Choroid plexus epithelial cell (primary cell): ENCODE results near the gene ZNF282.

Source experiments
- DNase-seq: peaks from one replicate; pipeline ENCODE4 v3.0.0-alpha.2; 2010; ENCODE audit warnings: low read depth
- H3K4me3 ChIP-seq: 2 replicates; pipeline ENCODE4 v1.5.1; 2011; ENCODE audit warnings: low read depth, mild to moderate bottlenecking, control low read depth, low read length, moderate library complexity
- TF ChIP-seq, protein P1 (sequence below): conservative IDR thresholded peaks from 2 replicates; pipeline ENCODE4 v1.5.1; 2011; ENCODE audit warnings: low read depth, mild to moderate bottlenecking, control low read depth, inconsistent platforms, low read length, moderate library complexity

ZNF282 gene

DNA sequence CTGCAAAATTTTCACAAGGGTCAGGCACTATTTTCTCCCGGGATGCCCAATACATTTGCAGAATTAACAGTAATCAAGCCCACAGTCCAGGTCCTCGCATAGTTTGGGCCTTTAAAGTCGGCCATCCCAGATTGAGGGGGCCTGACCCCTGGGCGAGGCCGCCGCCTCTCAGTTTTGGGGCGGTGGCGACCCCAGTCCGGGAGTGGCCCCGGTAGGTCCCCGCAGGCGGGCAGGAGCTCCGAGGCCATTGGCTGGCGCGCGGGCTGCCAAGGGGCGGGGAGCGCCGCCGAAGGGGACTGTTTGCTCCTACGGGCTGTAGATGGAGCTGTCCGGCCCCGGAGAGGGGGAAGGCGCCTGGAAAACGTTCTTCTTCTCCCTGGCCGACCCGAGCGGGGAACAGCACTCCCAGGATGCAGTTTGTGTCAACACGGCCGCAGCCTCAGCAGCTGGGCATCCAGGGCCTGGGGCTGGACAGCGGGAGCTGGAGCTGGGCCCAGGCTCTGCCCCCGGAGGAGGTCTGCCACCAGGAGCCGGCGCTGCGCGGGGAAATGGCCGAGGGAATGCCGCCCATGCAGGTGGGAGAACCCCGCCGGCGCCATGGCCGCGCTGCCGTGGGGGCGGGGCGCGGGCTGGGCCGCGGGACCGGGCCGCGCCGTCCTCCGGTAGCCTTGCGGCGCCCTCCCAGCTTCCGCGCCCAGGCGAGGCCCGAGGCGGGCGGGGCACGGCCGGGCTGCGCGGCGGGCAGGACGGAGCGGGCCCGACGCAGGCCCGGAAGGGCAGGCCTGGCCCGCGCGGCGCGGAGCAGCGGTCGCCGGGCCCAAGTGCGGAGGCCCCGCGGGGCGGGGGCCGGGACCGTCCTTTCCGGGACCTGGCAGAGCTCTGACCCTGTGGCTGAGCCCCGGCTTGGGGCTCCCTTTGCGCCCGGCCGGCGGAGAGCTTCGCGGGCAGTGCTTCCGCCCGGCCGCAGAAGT lies at the start of gene ZNF282:
TSS of gene ZNF282 (plus strand) at position 367 of the 971 bp plus-strand sequence. CDS start at position 411, 44 bp downstream.
- peak; percentile 92 for DNase-seq
- TF ChIP-seq, protein P1, sequence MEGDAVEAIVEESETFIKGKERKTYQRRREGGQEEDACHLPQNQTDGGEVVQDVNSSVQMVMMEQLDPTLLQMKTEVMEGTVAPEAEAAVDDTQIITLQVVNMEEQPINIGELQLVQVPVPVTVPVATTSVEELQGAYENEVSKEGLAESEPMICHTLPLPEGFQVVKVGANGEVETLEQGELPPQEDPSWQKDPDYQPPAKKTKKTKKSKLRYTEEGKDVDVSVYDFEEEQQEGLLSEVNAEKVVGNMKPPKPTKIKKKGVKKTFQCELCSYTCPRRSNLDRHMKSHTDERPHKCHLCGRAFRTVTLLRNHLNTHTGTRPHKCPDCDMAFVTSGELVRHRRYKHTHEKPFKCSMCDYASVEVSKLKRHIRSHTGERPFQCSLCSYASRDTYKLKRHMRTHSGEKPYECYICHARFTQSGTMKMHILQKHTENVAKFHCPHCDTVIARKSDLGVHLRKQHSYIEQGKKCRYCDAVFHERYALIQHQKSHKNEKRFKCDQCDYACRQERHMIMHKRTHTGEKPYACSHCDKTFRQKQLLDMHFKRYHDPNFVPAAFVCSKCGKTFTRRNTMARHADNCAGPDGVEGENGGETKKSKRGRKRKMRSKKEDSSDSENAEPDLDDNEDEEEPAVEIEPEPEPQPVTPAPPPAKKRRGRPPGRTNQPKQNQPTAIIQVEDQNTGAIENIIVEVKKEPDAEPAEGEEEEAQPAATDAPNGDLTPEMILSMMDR: peak; percentile 77
- peak within 1 kb of the TSS; percentile 94 for H3K4me3 ChIP-seq

DNA sequence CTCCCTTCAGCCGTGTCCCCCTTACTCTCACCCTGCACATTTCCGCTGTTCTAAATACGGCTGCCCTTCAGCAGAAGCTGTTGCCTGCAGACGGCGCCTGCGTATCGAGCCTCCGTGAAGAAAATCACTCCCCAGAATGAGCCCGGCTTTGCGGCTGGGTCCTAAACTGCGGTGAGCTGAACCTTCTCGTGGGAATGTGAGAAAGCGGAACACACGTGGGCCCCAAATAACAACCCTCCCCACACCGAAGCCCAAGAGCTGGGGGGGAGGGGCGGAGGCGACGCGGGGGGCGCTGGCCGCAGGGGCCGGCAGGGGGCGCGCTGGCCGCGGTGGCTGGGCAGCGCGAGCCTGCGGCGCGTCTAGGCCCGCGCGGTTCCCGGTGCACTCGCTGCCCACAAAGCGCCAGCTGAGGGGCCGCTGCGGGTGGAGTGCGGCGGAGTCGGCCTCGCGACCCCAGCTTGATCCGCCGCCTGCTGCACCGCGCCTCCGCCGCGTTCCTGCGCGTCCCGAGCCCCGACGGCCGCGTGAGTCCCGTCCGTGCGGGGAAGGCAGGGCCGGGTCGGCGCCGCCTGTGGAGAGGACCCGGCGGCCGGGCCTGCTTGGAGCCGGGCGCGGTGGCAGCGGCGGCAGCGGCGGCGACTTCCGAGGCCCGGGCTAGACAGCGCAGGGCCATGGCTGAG lies 48.1 kb upstream of the ZNF282 start, which contains the start of gene ZNF398:
TSS of gene ZNF398 (plus strand) at position 382 of the 680 bp plus-strand sequence. CDS start at position 672, 290 bp downstream.
- TF ChIP-seq, protein P1: peak; percentile 45
- peak; percentile 78 for DNase-seq
- peak within 1 kb of the TSS; percentile 86 for H3K4me3 ChIP-seq

DNA sequence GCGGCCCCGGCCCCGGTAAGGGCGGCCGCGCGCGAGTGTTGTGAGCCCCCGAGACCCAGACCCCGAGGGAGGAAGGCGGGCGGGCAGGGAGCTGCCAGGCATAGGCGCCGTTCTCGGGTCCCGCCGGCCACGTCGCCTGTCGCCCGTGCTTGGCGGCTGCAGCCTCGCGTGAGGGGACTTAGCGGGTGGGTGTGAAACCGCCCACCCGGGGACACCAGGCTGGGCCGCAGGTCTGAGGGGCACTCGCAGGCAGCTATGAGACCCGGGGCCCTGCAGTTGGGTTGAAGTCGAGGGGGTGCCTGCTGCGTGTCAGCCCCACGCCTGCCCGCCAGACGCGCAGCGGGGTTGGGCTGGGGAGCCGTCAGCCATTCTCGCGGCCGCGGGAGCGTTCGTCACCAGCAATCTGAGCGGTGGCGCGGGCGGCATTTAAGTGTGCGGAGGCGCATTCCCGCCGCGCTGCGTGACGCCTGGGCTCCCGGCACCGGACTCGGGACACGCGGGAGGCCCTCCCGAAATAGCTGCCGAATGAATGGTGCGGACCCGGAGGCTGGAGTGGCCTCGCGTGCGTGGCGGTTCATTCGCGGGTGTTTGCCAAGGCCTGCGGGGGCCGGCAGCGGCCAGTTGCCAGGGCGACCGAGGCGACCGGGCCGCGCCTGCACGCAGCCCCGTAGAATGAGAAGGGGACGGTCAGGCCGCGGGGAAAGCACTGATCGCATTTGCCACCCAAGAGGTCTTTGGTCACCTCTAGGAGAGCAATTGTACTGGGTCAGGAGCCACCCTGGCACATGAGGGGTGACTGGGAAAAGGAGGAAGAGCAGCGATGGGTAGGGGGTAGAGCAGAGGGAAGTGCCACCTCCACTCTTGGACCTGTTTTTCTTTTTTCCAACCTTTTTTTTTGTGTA lies 47.3 kb upstream of the ZNF282 start:
- H3K4me3 ChIP-seq: peak overlapping the region; percentile 86
- TF ChIP-seq, protein P1: no peak
- DNase-seq: peak; percentile 44

DNA sequence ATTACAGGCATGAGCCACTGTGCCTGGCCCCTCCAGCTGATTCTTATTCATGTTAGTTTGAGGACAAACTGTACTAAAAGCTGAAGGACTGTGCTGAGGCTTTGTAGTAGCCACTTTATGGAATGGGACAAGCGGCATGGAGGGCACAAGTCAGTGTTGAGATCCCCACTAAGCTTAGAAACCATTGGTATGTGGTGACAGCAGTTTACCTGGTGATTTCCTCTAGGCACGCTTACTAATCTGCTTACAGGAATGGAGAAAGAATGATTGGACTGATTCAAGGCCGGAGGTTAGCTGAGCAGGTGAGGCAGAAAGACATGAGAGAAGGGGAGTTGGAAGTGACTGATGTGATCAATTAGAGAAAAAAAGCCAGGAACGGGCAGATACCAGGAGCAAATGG lies 44.4 kb upstream of the ZNF282 start:
- TF ChIP-seq, protein P1: no peak
- H3K4me3 ChIP-seq: no peak overlapping the region
- no peak for DNase-seq

DNA sequence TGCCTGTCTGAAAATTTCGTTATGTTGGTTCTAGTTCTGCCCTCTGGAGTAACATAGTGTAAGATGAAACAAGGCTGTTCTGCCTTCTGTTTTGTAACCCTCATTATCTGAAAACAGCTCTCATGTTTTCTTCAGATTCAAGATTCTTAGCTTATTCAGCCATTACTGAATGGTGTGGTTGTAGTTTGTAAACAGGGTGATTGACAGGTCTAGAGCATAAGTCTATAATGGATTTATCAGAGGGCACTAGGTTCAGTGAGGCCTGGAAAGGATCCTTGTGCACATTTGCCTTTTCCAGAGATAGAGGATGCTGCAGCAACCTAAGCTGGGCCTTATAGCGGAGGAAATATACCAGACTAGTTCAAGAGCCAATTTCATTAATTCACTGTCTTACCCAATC lies 42.0 kb upstream of the ZNF282 start:
- H3K4me3 ChIP-seq: no peak overlapping the region
- DNase-seq: no peak
- TF ChIP-seq, protein P1: no peak

DNA sequence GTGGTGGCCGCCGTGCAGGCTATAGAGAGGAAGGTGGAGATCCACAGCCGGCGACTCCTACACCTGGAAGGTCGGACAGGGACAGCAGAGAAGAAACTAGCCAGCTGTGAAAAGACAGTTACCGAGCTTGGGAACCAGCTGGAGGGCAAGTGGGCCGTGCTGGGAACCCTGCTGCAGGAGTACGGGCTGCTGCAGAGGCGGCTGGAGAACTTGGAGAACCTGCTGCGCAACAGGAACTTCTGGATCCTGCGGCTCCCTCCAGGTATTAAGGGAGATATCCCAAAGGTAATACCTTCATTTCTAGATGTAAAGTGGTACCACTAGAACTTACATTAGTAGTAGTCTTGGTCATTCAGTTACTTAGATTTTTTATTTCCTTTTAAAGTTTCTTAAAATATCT lies 41.3 kb upstream of the ZNF282 start:
- TF ChIP-seq, protein P1: no peak
- no peak for DNase-seq
- no peak overlapping the region for H3K4me3 ChIP-seq
